Stimulated activated naive CD8-positive, alpha-beta T cell treated with anti-CD3 and anti-CD28 coated beads, Interleukin-15, amount 100 ng/mL, for 72 hours (primary cell): ENCODE results near the gene ATXN1L.
"Not testable (repeated sequence)": the region's sequence is repeated elsewhere in the genome, so short reads cannot be mapped to it uniquely, and the experiment has no call there.

ENCODE experiments used
- ATAC-seq: fragments of 150-1000 bp; cut with Tn5 transposase; 2 replicates; pipeline ENCODE4 v1.10.0; 2021; ENCODE audit warnings: mild to moderate bottlenecking, moderate library complexity
- DNase-seq, 2 donors: peaks; one replicate each; pipeline ENCODE4 v3.0.0; 2021 to 2022
- H3K27ac Mint-ChIP-seq, 2 donors: one replicate each; pipeline ENCODE4 v1.8.0; 2022; ENCODE audit warnings: mild to moderate bottlenecking in 2 of 2, mixed read lengths in 2 of 2, moderate library complexity in 2 of 2
- H3K27me3 Mint-ChIP-seq: one replicate; pipeline ENCODE4 v1.8.0; 2022; ENCODE audit warnings: mixed read lengths
- H3K4me1 Mint-ChIP-seq: one replicate; pipeline ENCODE4 v1.8.0; 2022; ENCODE audit warnings: mild to moderate bottlenecking, mixed read lengths
- H3K4me3 Mint-ChIP-seq, 2 donors: one replicate each; pipeline ENCODE4 v1.8.0; 2022; ENCODE audit warnings: mild to moderate bottlenecking in 2 of 2, mixed read lengths in 2 of 2, moderate library complexity in 1 of 2
- H3K9me3 Mint-ChIP-seq, 2 donors: one replicate each; pipeline ENCODE4 v1.8.0; 2022; ENCODE audit warnings: mixed read lengths in 2 of 2

ATXN1L gene

DNA sequence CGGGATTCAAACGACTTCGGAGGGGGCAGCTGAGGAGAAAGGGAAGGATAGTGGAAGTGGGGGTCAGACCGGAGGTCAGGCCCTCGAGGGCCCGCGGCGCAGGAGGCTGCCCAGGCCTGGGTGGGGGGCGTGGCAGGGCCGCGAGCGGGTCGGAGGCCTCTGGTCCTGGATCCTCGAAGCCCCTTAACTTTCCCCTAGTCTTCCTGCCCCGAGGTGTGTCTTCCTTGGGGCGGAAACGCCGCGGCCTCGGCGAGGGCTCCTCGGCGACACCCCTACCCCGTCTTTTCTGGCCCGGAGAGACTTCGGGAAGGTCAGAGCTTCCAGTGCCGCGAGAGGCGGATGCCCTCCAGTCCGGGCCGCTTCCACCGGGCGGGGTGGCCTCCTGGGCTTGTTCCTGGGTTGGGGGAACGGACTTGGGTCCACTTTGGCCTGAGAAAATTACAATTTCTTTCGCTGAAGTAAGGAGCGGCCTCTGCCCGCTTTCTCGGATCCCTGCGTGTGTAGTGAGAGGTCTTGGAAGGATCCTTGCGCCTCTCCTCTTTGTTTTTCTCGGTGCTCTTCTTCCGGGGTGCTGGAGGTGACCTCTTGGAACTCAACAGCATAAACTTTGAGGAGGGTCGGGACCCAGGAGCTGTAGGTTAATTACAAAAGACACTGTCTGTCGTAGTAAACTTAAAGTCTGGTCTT is 50.0 kb downstream of the ATXN1L start:
- H3K27ac Mint-ChIP-seq = peak overlapping the region; percentile 99
- H3K4me3 Mint-ChIP-seq = peak overlapping the region; percentile 98 to 99
- no peaks in the 10 kb centered on the region for H3K9me3 Mint-ChIP-seq
- no peaks in the 10 kb centered on the region for H3K27me3 Mint-ChIP-seq
- peaks cover 44% of the 10 kb centered on the region for H3K4me1 Mint-ChIP-seq
- no peak for DNase-seq
- peak; percentile 33 for ATAC-seq

GRCh38 chr16:71896764-71897368 is 51.1 kb downstream of the ATXN1L start:
- Mint-ChIP-seq H3K4me1 (peaks cover 52% of the 10 kb centered on the region), H3K9me3 (no peaks in the 10 kb centered on the region), H3K4me3 (peak overlapping the region; percentile 81 to 98), H3K27ac (peak overlapping the region in 1 of 2 donors; percentile 40), H3K27me3 (no peaks in the 10 kb centered on the region)
- ATAC-seq (no peak), DNase-seq (no peak)

DNA sequence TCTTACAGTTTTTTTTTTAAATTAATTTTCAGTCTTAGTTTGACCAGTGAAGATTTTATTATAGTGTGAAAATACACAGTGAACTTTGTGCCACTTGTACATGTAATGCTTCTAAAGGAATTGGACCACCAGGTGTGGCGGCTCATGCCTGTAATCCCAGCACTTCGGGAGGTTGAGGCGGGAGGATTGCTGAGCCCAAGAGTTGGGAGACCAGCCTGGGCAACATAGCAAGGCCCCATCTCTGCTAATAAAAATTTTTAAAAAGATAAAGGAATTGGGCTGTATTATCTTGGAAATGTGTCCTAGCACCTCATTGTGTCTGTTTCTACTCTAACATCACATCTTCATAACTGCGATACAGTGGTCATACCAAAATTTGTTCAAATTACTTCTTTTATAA is 53.4 kb downstream of the ATXN1L start:
- no peak for ATAC-seq

DNA sequence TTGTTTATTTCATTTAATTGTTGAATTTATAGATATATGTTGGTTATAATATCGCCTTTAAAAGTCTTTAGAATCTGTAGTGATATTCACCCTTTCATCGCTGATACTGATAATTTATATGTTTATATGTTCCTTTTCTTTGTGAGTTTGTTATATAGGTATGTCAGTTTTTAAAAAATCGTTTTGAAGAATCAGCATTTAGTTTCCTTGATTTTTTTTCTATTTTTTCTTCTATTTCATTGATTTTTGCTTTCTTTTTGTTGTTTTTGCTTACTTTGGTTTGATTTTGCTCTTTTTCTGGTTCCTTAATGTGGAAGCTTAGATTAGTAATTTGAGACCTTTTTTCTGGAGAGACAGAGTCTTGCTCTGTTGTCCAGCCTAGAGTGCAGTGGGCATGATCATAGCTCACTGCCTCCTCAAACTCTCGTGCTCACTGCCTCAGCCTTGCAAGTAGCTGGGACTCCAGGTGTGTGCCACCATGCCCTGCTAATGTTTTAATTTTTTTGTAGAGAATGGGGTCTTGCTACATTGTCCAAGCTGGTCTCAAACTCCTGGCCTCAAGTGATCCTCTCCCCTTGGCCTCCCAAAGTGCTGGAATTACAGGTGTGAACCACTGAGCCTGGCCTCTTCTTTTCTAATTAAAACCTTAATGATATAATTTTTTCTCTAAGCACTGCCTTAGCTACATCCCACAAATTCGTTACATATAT is 57.0 kb downstream of the ATXN1L start:
- H3K4me3 Mint-ChIP-seq = peak overlapping the region in 1 of 2 donors; percentile 19
- no peak for ATAC-seq

More for the DNA sequence above, 53.4 kb downstream of the ATXN1L start:
- H3K27ac Mint-ChIP-seq = peak overlapping the region in 1 of 2 donors; percentile 48
- DNase-seq = no peak
- peak overlapping the region; percentile 44 to 65 for H3K4me3 Mint-ChIP-seq
- H3K4me1 Mint-ChIP-seq = peaks cover 65% of the 10 kb centered on the region
- H3K27me3 Mint-ChIP-seq = no peaks in the 10 kb centered on the region
- H3K9me3 Mint-ChIP-seq = no peaks in the 10 kb centered on the region

GRCh38 chr16:71903608-71904007 is 57.8 kb downstream of the ATXN1L start:
- Mint-ChIP-seq H3K27ac (no peak overlapping the region), H3K9me3 (no peaks in the 10 kb centered on the region), H3K4me3 (no peak overlapping the region), H3K4me1 (peaks cover 85% of the 10 kb centered on the region), H3K27me3 (no peaks in the 10 kb centered on the region)
- ATAC-seq = no peak
- no peak for DNase-seq

More for the DNA sequence above, 57.0 kb downstream of the ATXN1L start:
- H3K27ac Mint-ChIP-seq = peak overlapping the region in 1 of 2 donors; percentile 86
- no peaks in the 10 kb centered on the region for H3K27me3 Mint-ChIP-seq
- H3K9me3 Mint-ChIP-seq = no peaks in the 10 kb centered on the region
- no peak for DNase-seq
- peaks cover 84% of the 10 kb centered on the region for H3K4me1 Mint-ChIP-seq

- Mint-ChIP-seq H3K4me1 (peaks cover 89% of the 10 kb centered on the region), H3K27ac (peak overlapping the region; percentile 5 to 11), H3K9me3 (no peaks in the 10 kb centered on the region), H3K27me3 (no peaks in the 10 kb centered on the region), H3K4me3 (no peak overlapping the region)
- DNase-seq = no peak
- ATAC-seq = no peak
Observed at GRCh38 chr16:71904239-71904638, 58.5 kb downstream of the ATXN1L start.

DNA sequence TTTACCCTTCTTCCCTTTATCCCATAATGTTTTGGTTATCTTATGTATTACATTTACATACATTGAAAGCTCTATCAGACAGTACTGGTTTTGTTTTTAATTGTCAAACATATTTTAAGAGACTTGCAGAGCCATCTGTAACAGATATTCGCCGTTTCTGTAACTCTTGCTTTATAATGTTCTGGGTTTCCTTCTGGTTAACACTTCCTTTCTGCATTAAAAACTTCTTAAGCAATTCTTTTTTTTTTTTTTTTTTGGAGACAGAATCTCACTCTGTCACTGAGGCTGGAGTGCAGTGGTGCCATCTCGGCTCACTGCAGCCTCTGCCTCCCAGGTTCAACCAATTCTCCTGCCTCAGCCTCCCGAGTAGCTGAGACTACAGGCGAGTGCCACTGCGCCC is 60.0 kb downstream of the ATXN1L start:
- H3K9me3 Mint-ChIP-seq, H3K27me3 Mint-ChIP-seq, ATAC-seq, H3K27ac Mint-ChIP-seq, DNase-seq: not testable (repeated sequence)
- Mint-ChIP-seq H3K4me1 (peaks cover 87% of the 10 kb centered on the region), H3K4me3 (peak overlapping the region; percentile 35 to 44)
